GM12864 (cell line): ENCODE results near the gene UBXN1.

Experiments
- DNase-seq: peaks from one replicate; pipeline ENCODE4 v3.0.0-alpha.2; 2011; ENCODE audit warnings: low read depth
- H3K4me3 ChIP-seq: 2 replicates; pipeline ENCODE4 v1.5.1; 2011; ENCODE audit warnings: mild to moderate bottlenecking, low read depth, low read length, control low read depth
- TF ChIP-seq, protein P1 (sequence below): IDR thresholded peaks from 2 replicates; pipeline ENCODE4 v1.5.1; 2011; ENCODE audit warnings: low read depth, mild to moderate bottlenecking, moderate library complexity, low read length, control low read depth, inconsistent platforms; ENCODE audit errors: missing control alignments

The UBXN1 gene

DNA sequence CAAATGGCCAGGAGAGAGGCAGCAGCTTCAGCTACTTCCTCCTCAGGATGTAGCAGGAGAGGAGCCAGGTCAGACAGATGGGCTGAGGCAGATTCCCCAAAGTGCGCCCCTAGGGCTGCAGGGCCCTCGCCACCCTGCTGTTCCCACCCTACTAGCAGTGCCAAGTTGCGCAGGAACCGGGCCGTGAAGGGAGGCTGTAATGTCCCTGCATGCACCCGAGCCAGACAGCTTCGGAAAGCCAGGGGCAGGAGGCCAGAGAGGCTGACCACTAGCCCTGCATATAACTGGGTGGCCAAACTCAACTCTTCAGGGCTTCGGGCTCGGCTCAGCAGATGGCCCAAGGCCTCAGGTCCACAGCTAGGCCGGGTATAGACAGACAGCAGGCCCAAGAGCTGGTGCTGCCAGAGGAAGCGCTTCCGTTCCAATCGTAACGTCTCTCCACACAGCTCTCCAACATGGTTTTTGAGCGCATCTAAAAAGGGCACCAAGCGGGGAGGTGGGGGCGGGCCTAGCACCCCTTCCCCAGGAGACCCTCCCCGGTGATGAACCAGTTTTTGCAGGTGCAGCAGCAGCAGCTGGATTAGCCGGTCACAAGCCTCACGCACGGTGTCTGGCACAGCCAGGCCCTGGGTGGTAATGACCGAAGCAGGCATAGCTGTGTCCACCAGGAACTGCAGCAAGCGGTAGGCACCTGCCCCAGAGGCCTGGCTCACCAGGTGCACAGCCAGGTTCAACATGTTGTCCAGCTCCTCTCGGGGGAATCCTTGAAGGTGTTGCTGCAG lies 30.5 kb downstream of the UBXN1 start:
- DNase-seq: no peak
- H3K4me3 ChIP-seq: no peak overlapping the region
- TF ChIP-seq, protein P1, sequence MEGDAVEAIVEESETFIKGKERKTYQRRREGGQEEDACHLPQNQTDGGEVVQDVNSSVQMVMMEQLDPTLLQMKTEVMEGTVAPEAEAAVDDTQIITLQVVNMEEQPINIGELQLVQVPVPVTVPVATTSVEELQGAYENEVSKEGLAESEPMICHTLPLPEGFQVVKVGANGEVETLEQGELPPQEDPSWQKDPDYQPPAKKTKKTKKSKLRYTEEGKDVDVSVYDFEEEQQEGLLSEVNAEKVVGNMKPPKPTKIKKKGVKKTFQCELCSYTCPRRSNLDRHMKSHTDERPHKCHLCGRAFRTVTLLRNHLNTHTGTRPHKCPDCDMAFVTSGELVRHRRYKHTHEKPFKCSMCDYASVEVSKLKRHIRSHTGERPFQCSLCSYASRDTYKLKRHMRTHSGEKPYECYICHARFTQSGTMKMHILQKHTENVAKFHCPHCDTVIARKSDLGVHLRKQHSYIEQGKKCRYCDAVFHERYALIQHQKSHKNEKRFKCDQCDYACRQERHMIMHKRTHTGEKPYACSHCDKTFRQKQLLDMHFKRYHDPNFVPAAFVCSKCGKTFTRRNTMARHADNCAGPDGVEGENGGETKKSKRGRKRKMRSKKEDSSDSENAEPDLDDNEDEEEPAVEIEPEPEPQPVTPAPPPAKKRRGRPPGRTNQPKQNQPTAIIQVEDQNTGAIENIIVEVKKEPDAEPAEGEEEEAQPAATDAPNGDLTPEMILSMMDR: no peak

DNA sequence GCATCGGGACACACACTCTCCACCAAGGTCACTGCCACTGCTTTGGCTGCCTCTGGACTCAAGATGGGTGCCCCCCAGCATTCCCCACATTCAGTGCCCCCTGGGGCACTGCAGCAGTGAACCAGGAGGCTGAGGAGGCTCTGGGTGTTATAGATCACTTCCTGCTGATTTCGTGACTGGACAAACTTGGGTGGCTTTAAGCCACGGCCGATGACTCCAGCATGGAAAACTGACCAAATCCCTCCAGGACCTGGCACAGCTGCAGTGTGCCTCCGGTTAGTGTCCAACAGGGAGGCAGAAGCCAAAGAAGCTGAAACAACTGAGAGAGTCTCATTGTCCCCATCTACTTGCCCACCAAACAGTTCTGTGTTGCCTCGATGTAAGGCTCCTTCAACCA lies 31.3 kb downstream of the UBXN1 start:
- no peak for DNase-seq
- TF ChIP-seq, protein P1: no peak
- no peak overlapping the region for H3K4me3 ChIP-seq

DNA sequence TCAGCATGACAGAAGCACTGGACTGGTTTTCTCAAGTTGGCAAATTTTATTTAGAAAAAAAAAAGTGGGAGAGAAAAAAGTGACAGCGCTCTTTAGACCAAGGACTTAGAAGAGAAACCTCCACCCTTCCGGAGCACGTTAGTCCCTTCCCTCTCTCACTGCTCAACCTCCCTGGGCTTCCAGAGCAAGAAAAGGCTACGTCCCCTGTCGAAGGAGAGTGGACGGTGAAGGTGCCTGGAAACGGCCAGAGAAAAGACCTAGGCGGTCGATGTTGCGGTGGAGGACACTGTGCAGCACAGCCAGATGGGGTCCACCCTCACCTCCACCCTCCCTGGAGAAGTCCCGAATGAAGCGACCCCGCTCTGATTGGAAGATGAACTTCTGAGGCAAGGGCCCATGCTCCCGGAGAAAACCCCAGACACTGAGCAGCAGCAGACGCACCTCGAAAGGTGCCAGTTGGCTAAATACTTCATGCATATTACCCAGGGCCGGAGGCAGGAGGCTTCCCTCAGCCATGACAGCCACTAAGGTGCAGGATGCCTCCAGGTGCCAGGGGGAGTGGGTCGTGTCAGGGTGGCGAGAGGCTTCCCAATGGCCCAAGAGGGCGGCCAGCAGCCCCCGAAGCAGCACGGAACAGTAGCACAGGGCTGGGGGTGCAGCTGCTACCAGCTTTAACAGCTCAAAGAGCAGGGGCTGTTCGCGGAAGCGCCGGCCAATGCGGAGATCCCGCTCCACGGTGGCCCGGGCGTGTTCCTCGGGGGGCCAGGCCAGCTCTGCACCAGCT lies 31.9 kb downstream of the UBXN1 start:
- DNase-seq: no peak

DNA sequence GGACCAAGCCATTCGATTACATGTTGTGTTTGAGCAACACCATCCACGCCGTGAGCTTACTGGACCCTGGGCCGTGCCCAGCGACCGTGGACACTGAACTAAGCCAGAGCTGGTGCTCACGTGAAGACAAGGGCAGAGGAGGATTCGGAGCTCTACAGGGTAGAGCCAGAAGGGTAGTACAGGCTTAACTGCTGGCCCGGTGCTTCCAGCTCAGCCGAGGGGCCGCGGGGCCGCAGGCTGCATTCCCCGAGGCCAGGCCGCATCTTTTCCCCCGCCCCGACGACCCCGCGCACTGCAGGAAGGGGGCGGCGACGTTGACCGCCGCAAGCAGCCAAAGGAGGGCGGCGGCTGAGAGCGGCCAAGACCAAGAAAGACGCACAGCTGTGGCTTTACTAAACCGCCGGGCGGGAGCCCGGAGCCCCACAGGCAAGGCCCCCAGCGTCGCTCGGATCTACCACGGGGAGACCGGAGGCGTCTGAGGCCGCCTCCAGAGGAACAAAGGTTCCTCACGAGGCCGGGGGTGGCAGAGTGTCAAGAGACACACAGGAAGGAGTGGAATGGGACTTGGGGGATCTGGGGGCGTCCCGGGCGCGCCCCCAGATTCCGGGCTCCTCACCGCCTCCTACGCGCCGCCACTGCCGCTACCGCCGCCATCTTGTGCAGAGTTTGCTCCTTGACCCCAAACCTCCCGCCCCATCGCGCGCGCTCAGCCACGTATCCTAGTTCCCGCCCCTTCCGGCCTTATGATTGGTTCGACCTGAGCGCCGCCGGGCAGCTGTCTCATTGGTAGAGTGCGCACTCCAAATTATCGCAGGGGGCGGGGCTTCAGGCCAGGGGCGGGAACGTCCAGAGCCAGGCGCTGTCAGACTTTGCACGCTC lies 32.7 kb downstream of the UBXN1 start, which contains the start of gene GANAB:
Gene GANAB (minus strand): TSS at position 668 of the 879 bp plus-strand sequence. CDS start 14 bp downstream, at position 654.
- DNase-seq: peak; percentile 93
- TF ChIP-seq, protein P1: no peak
- H3K4me3 ChIP-seq: peak within 1 kb of the TSS; percentile 76

More for the DNA sequence above, 31.9 kb downstream of the UBXN1 start:
- no peak overlapping the region for H3K4me3 ChIP-seq
- TF ChIP-seq, protein P1: no peak

DNA sequence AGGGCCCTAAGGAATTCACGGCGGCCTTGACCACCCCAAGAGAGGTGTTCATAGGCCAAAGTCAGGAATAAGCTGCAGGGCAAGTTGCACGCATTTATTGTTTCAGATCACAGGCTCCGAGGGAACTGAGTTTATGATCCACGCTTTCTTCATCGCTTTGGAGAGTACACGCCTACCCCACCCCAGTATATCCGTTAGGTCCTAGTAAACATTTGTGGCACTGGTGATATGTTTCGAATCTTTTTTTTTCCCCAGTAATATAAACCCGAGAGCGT lies 33.3 kb downstream of the UBXN1 start:
- peak overlapping the region; percentile 76 for H3K4me3 ChIP-seq
- TF ChIP-seq, protein P1: no peak
- no peak for DNase-seq

DNA sequence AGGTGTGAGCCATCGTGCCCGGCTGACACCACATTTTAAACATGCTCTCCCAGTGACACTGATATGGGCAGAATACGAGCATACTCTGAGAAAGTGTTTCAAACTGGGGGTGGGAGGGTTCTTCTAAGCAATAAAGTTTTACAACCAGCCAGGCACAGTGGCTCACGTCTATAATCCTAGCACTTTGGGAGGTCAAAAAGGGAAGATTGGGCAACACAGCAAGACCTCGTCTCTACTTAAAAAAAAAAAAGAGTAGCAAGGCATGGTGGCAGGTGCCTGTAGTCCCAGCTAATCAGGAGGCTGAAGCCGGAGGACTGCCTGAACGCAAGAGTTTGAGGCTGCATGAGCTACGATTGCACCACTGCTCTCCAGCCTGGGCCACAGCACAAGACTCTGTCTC lies 34.7 kb downstream of the UBXN1 start:
- TF ChIP-seq, protein P1: no peak
- DNase-seq: no peak
- H3K4me3 ChIP-seq: no peak overlapping the region
